ENCODE data around the gene TMEM41B.
A peak's percentile ranks its signal among the peaks of the same experiment; 100 is the strongest.
"Not testable (repeated sequence)": the region's sequence is repeated elsewhere in the genome, so short reads cannot be mapped to it uniquely, and the experiment has no call there.

Gene TMEM41B, protein sequence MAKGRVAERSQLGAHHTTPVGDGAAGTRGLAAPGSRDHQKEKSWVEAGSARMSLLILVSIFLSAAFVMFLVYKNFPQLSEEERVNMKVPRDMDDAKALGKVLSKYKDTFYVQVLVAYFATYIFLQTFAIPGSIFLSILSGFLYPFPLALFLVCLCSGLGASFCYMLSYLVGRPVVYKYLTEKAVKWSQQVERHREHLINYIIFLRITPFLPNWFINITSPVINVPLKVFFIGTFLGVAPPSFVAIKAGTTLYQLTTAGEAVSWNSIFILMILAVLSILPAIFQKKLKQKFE

DNA sequence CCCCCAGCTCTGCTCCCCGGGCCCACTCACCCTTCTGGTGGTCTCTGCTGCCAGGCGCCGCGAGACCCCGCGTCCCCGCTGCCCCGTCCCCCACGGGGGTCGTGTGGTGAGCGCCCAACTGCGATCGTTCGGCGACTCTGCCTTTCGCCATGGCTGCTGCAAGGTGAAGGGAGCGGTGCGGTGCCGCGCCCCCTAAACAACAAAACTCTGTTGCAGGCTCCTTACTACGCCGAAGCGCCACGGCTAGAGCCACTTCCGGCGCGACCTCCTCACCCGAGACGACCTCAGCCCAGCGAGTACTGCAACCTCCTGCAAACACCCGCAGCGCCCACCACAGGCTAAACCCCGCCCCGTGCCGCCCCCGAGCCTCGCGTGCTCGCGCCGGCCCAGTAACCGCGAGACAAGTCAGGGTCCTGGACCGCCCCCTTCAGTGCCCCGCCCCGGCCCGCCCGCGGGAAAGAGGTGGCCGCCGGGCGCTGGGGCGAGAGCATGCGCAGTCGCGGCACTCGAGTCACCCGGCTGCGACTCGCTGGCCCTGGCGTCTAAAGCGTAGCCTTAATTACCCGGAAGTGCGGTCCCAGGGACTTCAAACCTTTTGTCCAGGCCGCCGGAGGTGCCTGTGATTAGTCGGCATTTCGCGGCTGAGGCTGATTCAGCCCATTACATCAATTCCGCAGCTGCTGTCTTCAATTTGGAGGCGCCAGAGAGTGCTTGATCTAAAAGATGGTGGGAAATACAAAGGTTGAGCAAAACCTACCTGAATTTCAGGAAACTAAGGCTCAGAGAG is at the start of gene TMEM41B:
TMEM41B (minus strand) TSS at position 303 of the 787 bp plus-strand sequence; CDS start at position 151, 152 bp downstream.
- peak; percentile 85 to 89 for DNase-seq

DNA sequence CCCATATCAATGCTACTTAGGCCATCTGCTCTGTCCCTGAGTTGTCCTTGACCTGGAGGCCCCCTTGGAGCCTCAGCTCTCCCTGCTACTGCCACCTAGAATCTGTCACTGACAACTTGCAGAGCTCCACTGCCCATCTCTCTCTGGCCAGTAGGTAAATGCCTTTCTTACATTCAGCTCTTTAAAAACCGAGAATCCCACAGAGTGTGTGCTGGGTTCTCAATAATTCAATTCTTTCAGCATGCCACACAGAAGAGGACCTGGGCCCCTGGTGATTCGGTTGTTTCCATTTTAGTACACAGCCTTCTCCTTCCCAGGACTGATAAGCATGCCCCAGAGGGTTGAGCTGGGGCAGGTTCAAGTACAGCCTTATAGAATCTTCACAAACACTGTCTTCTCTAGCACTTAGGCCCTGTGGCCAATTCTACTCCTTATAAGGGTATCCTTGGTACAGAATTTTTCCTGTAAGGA is 48.0 kb upstream of the TMEM41B start:
- no peak for DNase-seq

DNA sequence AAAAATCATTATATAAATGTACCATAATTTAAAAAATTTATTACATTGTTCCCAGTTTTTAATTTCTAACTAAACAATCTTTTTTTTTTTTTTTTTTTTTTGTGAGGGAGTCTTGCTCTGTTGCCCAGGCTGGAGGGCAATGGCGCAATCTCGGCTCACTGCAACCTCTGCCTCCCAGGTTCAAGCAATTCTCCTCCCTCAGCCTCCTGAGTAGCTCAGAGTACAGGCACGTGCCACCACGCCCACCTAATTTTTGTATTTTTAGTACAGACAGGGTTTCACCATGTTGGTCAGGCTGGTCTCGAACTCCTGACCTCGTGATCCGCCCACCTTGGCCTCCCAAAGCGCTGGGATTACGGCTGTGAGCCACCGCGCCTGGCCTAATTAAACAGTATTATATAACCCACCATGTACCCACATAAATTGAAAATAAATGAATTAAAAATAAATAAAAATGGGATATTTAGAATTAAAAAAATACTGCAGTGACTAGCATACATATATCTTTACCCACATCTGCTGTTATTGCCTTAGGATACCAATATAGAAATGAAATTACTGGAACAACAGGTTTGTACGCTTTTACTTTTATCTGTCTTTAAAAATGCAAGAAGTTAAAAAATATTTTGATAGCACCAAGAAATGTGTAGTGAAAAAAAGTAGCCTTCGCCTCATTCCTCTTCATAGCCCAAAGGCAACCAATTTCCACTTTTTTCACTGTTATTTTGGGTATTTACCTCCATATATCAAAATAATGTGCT is 46.6 kb upstream of the TMEM41B start:
- DNase-seq: not testable (repeated sequence)

DNA sequence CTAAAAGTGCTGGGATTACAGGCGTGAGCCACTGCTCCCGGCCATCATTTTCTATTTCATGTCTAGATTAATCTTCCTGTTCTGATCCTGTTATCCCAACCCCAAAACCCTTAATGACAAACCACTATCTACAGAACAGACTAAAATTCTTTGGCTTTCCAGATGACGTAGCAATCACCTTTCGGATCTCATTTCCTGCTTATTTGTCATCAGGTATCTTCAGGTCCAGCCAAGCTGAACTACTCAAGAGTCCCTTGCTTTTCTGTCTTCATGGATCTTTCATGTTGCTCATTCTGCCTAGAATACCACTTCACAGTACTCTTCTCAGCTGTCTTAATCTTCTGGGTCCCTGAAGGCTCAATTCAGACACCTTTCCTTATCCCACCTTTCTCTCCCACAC is 42.6 kb upstream of the TMEM41B start:
- no peak for DNase-seq

DNA sequence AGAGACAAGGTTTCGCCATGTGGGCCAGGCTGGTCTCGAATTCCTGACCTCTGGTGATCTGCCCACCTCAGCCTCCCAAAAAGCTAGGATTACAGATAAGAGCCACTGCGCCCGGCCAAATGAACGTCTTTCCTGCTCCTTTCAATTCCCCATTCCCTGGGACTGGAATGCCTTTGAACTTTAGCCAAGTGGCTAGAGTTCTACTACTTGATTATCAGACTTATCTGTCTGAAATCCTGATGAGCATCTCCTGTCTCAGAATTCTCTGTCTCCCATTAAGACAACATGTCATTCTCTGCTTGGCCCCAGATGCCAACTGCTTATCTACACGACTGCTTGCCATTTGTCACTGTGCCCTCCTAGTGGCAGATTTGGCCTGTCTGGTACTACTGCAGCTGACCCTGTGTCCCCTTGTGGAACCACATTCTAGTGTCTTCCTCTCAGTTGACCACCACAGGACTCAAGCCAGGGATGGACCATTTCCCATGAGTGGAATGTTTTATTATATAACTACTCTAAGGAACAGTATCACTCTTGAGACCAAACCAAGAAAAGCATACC is 37.0 kb upstream of the TMEM41B start:
- no peak for DNase-seq

DNA sequence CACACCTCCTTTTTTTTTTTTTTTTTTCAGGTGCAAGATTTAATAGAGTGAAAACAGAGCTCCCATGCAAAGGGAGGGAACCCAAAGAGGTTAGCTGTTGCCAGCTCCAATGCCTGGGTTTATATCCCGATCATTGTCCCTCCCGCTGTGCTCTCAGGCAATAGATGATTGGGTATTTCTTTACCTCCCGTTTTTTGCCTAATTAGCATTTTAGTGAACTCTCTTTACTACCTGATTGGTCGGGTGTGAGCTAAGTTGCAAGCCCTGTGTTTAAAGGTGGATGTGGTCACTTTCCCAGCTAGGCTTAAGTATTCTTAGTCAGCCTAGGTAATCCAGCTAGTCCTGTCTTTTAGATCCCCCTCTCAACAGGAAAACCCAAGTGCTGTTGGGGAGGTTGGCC is 33.4 kb upstream of the TMEM41B start:
- DNase-seq: not testable (repeated sequence)

DNA sequence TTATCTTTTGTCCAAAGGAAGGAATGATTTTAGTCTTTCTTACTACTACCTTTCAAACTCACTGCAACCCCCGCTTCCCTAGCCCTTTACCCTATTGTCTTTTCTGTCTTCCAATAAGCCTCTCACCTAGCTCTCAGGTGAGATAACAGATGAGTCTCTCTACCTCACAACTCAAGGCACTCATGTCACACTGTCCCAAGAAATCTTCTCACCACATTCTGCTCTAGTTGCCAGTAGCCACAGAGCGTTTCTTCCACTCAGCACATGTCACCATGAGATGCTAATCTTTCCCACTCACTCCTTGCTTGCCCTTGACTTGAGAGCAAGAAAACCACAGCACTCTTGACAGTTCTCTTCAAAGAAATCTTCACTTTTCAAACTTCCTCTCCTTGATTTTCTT is 32.7 kb upstream of the TMEM41B start:
- no peak for DNase-seq

DNA sequence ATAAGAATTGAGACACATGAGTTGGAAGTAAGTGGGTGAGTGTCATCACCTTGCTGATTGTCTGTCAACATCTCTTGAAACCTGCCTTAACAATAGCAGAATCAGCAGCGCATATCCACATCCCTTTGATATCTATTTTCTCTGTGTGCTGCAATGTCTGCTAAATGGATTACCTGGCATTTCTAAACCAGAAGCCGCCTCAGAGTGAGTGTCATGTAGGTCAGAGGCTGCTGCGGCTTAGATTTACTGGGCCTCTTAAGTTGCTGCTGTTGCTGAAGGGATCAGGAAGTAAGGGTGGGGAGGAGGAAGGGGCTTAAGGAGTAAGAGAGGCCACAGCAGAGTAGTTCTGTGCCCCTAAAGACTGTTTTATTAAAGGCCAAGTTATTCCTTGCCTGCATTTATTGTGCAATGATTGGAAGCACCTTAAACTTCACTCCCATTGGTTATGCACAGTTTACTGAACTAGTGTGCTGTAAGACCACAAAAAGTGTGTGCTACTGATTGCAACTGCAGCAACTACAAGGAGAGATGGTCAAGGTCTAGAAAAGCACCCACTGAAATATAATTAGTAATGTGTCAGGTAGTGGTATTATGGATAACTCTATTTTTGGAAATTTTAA is 29.8 kb upstream of the TMEM41B start:
- DNase-seq: no peak

DNA sequence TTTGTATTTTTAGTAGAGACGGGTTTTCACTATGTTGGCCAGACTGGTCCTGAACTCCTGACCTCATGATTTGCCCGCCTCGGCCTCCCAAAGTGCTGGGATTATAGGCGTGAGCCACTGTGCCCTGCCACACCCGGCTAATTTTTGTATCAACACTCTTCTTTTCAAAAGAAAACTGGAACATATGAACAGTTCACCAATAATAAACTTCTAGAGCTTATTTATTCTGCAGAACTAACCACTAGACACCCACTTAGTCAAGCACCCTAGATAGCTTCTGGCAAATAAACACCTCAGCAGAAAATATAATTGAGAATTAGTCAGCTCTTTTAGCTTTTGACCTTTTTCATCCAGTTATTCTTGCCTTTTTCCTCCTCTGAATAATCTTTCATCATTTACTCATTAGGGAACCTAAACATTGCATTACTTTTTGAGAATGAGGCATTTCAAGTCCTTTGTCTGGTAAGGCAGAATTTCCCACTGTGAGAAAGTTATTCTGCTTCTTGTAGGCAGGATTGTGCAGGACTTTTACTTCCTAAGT is 27.3 kb upstream of the TMEM41B start:
- DNase-seq: no peak

DNA sequence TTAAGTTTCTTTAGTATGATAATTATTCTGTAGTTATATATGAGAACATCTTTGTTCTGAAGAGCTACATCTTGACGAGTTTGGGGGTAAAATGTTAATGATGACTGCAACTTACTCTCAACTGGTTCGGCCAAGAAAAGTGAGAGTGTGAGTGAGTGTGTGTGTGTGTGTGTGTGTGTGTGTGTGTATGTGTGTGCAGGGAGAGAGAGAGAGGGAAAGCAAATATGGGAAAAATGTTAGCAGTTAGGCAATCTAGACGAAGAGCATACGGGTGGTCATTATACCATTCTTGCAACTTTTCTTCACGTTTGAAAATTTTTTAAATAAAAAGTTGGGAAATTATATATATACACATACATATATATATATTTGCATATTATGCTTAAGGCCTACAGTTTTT is 18.3 kb upstream of the TMEM41B start:
- DNase-seq: no peak

DNA sequence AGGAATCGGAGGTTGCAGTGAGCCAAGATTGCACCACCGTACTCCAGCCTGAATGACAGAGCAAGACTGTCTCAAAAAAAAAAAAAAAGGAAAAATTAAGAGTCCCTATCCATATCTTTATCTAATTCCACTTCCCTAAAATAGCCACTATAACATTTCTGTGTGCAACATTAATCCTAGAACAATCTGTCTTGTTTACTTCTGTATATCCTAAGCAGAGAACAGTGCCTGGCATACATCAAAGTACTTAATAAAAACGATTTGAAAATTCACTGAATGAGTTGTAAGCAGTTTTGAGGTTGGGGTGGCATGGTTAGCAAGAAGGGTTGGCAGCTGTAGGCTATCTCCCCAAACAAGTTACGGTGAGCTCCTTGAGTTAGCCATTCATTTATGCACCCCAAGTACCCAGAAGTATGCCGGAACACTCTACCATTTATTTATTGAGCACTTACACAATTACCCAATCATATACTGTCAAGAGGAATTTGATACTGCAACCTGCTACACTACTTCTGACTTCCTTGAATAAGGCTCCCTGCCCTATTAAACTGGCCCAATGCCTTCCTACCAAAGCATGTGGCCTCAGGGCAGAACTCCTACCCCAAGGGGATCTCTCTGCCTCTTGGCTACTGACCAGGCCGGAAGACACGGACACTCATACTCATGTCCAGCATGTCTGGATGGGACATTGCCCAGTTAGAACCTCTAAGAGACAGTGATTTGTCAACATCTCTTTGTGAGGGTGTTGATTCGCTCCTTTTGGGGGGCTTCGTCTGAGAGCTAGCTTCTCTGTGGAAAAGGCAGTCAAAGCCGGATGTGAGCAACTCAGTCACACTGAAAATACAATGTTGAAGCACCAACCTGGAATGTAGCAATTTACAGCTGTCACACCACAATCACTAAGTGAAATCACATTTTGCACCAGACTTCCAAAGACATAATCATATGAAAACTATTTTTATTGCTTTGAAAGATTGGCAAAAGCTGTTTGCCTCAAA is 16.3 kb upstream of the TMEM41B start:
- no peak for DNase-seq

DNA sequence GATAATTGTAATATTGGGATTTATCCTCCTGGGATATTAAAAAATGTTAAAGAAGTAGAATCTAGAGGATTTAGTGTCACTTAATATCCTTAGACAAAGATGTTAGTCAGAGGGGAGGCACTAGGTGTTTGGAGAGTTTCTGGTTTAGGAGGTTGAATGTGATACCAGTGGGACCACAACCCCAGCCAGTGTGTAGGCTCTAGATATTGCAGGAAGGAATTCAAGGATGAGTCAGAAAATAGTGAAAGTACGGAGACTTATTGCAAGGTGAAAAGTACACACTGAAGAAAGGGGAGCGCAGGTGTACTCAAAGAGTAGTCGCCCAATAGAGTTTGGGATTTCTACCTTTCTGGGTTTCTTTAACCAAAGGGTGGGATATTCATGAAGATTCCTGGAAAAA is 5.7 kb upstream of the TMEM41B start:
- no peak for DNase-seq

DNA sequence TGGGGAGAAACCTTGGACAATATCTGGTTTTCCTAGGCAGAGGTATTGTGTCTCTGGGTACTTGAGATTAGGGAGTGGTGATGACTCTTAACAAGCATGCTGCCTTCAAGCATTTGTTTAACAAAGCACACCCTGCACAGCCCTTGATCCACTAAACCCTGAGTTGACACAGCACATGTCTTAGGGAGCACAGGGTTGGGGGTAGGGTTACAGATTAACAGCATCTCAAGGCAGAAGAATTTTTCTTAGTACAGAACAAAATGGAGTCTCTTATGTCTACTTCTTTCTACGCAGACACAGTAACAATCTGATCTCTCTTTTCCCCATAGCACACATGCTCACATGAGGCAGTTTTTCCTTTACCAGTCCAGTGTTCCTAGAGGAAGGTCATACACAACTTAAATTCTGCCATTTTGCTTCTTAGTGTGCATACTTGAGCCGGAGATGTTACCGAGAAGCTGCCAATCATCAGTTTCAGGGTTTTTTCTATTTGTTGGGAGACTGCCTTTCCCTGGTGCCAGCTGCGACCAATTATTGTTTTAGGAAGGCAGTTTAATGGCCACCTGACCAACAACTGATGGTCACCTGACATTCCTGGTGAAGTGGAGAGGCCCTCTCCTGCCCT is 5.1 kb upstream of the TMEM41B start:
- not testable (repeated sequence) for DNase-seq

DNA sequence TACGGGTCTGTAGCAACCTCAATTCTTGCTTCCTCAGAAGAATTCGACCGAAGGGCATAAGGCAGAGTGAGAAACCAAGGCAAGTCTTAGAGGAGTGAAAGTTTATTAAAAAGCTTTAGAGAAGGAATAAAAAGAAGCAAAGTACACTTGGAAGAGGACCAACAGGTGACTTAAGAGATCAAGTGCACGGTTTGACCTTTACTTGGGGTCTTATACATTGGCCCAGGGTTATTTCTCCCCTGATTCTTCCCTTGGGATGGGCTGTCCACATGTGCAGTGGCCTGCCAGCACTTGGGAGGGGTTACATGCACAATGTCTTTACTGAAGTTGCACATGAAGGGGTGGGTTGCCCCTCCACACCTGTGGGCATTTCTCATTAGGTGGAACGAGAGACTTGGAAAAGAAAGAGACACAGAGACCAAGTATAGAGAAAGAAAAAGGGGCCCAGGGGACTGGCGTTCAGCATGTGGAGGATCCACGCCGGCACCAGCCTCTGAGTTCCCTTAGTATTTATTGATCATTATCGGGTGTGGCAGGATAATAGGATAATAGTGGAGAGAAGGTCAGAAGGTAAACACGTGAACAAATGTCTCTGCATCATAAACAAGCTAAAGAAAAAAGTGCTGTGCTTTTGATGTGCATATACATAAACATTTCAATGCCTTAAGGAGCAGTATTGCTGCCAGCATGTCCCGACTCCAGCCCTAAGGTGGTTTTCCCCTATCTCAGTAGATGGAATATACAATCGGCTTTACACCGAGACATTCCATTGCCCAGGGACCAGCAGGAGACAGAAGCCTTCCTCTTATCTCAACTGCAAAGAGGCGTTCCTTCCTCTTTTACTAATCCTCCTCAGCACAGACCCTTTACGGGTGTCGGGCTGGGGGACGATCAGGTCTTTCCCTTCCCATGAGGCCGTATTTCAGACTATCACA is 4.3 kb upstream of the TMEM41B start:
- DNase-seq: not testable (repeated sequence)

DNA sequence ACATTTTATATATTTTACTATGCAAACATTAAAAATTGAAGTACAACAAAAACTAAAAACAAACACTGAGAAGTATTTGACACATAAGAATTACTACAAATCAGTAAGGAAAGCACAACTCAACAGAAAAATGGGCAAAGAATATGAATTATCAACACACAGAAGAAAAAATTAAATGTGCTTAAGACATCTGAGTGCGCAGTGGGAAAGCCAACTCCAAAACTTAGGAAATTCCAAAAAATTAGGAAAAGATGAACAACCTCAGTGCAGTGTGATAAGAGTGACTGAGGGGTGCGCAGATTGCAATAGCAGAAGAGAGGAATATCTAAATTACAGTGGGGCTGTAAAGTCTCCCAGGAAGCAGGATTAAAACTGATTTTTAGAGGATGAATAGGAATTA is 1.9 kb upstream of the TMEM41B start:
- no peak for DNase-seq

DNA sequence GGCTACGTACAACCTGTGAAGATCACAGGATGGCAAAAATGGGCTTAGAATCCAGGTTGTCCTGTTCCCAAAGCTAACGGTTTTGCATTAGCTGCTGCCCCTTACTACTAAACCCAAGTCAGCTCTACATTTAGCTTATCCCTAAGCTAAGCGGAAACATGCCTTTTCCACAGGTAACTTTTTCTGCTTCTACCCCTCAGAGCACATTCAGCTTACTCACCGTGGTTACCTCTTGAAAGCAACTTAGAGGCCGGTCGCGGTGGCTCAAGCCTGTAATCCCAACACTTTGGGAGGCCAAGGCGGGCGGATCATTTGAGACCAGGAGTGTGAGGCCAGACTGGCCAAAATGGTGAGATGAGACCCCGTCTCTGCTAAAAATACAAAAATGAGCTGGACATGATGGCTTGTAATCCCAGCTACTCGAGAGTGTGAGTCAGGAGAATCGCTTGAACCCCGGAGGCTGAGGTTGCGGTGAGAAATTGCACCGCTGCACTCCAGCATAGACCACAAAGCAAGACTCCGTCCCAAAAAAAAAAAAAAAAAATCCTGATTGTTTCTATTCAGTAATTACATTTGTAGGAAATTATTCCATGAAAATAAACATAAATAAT is 790 bp upstream of the TMEM41B start:
- no peak for DNase-seq

DNA sequence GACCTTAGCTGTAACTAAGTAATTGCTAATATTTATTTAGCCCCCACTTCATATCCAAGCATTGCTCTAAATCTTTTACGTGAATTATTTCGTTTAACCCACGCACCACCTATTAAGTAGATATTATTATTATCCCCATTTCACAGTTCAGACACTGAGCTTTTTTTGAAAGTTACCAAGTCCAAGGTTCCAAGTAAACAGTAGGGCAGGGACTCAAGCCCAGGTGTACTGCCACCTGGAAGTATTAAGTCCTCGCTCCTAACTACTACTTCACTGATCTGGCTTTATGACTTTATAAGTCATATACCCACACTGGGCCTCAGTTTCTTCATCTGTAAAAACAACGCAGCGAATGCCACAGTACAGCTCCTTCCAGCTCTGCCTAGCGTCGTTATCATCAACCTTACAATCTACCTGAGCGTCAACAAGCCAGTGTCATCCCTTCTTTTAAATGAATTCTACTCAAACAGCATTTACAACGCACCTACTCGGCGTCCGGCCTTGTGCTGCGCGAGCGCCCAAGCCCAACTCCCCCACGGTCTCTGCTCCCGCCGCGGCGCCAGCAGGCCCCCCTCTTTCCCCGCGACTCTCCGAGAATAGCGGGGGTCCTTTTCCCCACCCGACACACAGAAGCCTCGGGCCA is 624 bp downstream of the TMEM41B start:
- no peak for DNase-seq

DNA sequence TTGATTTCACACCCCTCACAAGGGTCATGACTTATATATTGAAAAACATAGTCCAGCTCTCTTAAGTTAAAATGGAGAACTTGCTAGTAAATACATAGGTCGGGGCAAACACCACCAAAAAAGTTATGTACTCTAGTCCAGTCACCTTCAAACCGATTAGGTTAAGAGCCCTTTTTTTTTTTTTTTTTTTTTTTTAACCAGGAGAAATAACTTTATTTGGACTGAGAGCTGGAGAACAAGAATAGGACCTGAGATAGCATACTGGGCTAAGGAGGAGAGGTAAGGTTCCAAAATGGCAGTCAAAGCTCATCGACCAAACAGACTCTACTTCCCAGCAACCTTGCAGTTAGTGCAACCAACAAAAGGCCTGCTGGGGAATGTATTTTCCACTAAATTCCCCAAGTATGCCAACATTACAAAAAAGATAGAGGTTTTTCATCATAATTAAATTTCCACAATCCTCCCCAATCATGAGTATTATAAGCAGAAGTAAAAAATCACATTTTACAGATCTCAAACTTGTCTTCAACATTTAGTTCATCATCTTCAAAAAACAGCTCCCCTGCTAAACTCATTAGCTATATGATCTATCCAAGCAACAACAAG is 3.8 kb downstream of the TMEM41B start:
- DNase-seq: no peak
